Cardiac muscle cell (in vitro differentiated cells and primary cell): ENCODE data around the gene MAPK10. TPM values are rescaled to one million over a fixed set of nuclear protein-coding genes. Genes with fewer than 3 reads are reported as not detected.

Source experiments
- DNase-seq, 2 donors: peaks; one replicate each; pipeline versions ENCODE4 v3.0.0 to v3.0.0-alpha.2; 2010 to 2017; ENCODE audit warnings: low read depth in 1 of 2, low spot score in 1 of 2
- H3K27ac ChIP-seq: fragments of 200-600 bp; sonication (generic); 2 replicates; pipeline ENCODE4 v1.5.1; 2016
- H3K27me3 ChIP-seq: fragments of 200-600 bp; sonication (generic); 2 replicates; pipeline ENCODE4 v1.6.0; 2016; ENCODE audit warnings: control low read depth
- H3K36me3 ChIP-seq: fragments of 200-600 bp; sonication (generic); 2 replicates; pipeline ENCODE4 v1.5.1; 2016; ENCODE audit warnings: control low read depth
- H3K4me1 ChIP-seq: fragments of 200-600 bp; sonication (generic); 2 replicates; pipeline ENCODE4 v1.8.1; 2017; ENCODE audit warnings: low read depth, mild to moderate bottlenecking, mixed run types
- H3K4me3 ChIP-seq: fragments of 200-600 bp; sonication (generic); 2 replicates; pipeline ENCODE4 v1.5.1; 2016; ENCODE audit warnings: mild to moderate bottlenecking
- H3K9me3 ChIP-seq: fragments of 200-600 bp; sonication (generic); 2 replicates; pipeline ENCODE4 v1.5.1; 2017; ENCODE audit warnings: low read depth, mild to moderate bottlenecking, control low read depth
- CTCF ChIP-seq: IDR thresholded peaks from 2 replicates; pipeline ENCODE4 v1.5.1; 2012; ENCODE audit warnings: low read depth, mild to moderate bottlenecking, low read length
- polyA plus RNA-seq: library from polyadenylated mRNA; unstranded; fragments of >200 nt; fragmentation: Nextera tagmentation; extraction: Ambion mirVana; gene quantifications from 2 replicates; pipeline ENCODE4 v1.2.1, GENCODE V29; 2016
- total RNA-seq: library from RNA; depleted of rRNA; stranded (reverse); fragments of >200 nt; gene quantifications from 2 replicates; pipeline ENCODE4 v1.2.3, GENCODE V29; 2016

Gene MAPK10
- total and polyA plus RNA-seq, 2 experiments from 2014 or later, result 13.9 to 22.8 TPM

DNA sequence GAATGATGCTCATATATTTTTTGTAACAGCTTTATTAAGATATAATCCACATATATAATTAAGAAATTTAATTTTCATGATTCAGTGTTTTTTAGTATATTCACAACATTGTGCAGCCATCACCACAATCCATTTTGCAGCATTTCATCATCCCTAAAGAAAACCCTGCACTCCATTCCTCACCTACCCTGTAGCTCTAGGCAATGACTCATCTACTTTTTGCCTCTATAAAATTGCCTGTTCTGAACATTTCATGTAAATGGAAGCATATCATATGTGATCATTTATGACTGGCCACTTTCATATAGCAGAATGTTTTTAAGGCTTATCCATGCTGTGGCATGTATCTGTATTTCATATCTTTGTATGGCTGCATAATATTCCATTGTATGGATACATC lies 339.9 kb downstream of the MAPK10 start:
- Histone ChIP-seq H3K4me3 (no peak overlapping the region), H3K4me1 (no peaks in the 10 kb centered on the region), H3K36me3 (no peaks in the 10 kb centered on the region), H3K27me3 (no peaks in the 10 kb centered on the region), H3K27ac (no peak overlapping the region), H3K9me3 (no peaks in the 10 kb centered on the region)
- no peak for TF ChIP-seq CTCF
- no peak for DNase-seq

GRCh38 chr4:86019362-86019761 lies 340.5 kb downstream of the MAPK10 start:
- Histone ChIP-seq H3K4me1 (no peaks in the 10 kb centered on the region), H3K4me3 (no peak overlapping the region), H3K36me3 (no peaks in the 10 kb centered on the region), H3K9me3 (no peaks in the 10 kb centered on the region), H3K27ac (no peak overlapping the region), H3K27me3 (no peaks in the 10 kb centered on the region)
- TF ChIP-seq CTCF, result no peak
- DNase-seq, result no peak

DNA sequence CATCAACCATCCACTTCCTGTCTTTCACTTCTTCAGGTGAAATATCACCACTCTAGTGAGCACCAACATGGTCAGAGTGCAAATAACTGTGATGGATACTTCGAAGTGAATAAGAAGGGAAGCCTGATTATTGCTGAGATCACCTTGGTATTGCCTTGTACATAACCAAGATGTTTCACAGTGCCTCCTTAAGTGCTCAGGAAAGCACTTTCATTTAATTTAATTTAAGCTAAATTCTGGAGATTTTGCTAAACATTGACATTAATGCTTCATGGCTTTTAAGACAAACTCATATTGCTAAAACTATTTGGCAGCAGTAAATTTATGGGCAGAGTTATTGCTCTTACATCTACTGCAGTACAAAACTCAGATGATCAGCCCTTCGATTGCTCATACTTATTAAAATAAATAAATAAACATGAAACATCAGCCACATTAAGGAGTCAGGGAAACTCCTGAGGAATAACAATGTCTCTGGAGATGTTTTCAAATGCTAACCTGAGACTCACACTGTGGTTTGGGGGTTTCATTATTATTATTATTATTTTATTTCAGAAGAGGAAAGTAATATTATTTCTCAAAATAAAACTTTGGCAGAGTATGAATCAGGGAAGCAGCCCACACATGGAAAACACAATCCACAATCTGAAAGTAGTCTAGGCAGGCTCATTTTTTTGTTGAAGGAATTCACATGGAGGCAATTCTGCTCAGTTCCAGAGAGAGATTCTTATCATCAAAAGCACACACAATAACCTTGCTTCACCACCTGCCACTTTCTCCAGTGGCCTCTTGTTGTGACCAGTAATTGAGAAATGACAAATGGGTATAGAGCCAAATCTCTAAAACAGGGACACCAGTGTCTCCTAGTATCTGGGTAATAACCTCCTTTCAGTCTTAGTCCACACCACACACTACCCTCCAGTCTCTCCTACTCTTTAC lies 344.2 kb downstream of the MAPK10 start:
- H3K36me3 ChIP-seq, result no peaks in the 10 kb centered on the region
- peaks cover 9% of the 10 kb centered on the region for H3K4me1 ChIP-seq
- TF ChIP-seq CTCF, result no peak
- H3K27me3 ChIP-seq, result no peaks in the 10 kb centered on the region
- H3K9me3 ChIP-seq, result no peaks in the 10 kb centered on the region
- no peak for DNase-seq
- no peak overlapping the region for H3K4me3 ChIP-seq
- no peak overlapping the region for H3K27ac ChIP-seq

GRCh38 chr4:86014599-86014998 lies 345.3 kb downstream of the MAPK10 start:
- no peaks in the 10 kb centered on the region for H3K27me3 ChIP-seq
- peak; percentile 3 to 53 for DNase-seq
- H3K9me3 ChIP-seq, result no peaks in the 10 kb centered on the region
- no peaks in the 10 kb centered on the region for H3K36me3 ChIP-seq
- H3K4me3 ChIP-seq, result no peak overlapping the region
- peaks cover 9% of the 10 kb centered on the region for H3K4me1 ChIP-seq
- no peak overlapping the region for H3K27ac ChIP-seq
- no peak for TF ChIP-seq CTCF

- peak in 1 of 2 donors; percentile 70 for DNase-seq
- Histone ChIP-seq H3K27ac (no peak overlapping the region), H3K4me1 (peaks cover 15% of the 10 kb centered on the region), H3K9me3 (no peaks in the 10 kb centered on the region), H3K36me3 (no peaks in the 10 kb centered on the region), H3K27me3 (no peaks in the 10 kb centered on the region), H3K4me3 (no peak overlapping the region)
- no peak for TF ChIP-seq CTCF
Measured at GRCh38 chr4:86013621-86014020, 346.2 kb downstream of the MAPK10 start.
